ENCODE results near the gene DAPK2. TPM values are rescaled to one million over a fixed set of nuclear protein-coding genes. Genes with fewer than 3 reads are reported as not detected.

Gene DAPK2
- total and polyA plus RNA-seq, 2 donors (not counting 1 experiment from before 2014, with no cell fraction given): 8.3 to 31.9 TPM

GRCh38 chr15:63970621-63971426 lies 75.5 kb downstream of the DAPK2 start:
- intact Hi-C loops (cut with micrococcal nuclease): no loop called here
- Mint-ChIP-seq H3K4me1 (peaks cover 18% of the 10 kb centered on the region), H3K27me3 (no peaks in the 10 kb centered on the region), H3K27ac (peak overlapping the region; percentile 32), H3K9me3 (ENCODE audit: insufficient read depth) (no peaks in the 10 kb centered on the region), H3K4me3 (no peak overlapping the region)
- 44% methylated on average over 1 of the region's 3 CpGs for WGBS (ENCODE audit: insufficient coverage)
- Histone ChIP-seq H3K4me1 (ENCODE audit: control insufficient read depth in 2 of 2, insufficient read depth in 2 of 2, low read length in 2 of 2) (peaks cover 0 to 6% of the 10 kb centered on the region in 2 donors), H2AFZ (ENCODE audit: insufficient read depth, low read depth, low read length, poor library complexity, severe bottlenecking) (no peak overlapping the region), H3K36me3 (replicated peaks in 1 of 2; ENCODE audit: control extremely low read depth in 1 of 2, control insufficient read depth in 1 of 2, extremely low read depth in 1 of 2, insufficient read depth in 2 of 2, low read length in 1 of 2) (no peaks in the 10 kb centered on the region), H3K79me2 (ENCODE audit: control insufficient read depth, insufficient read depth, low read length) (no peaks in the 10 kb centered on the region), H3K27me3 (replicated peaks in 1 of 4; ENCODE audit: control extremely low read depth in 1 of 4, control insufficient read depth in 3 of 4, insufficient read depth in 4 of 4, low read length in 3 of 4) (no peaks in the 10 kb centered on the region), H3K4me3 (ENCODE audit: control extremely low read depth in 1 of 5, extremely low read depth in 1 of 5, insufficient read depth in 1 of 5, low read depth in 2 of 5, low read length in 4 of 5) (no peak overlapping the region), H3K9ac (ENCODE audit: low read length) (no peak overlapping the region), H3K9me3 (ENCODE audit: control extremely low read depth in 1 of 3, control insufficient read depth in 2 of 3, insufficient read depth in 1 of 3, low read length in 2 of 3) (no peaks in the 10 kb centered on the region), H4K20me1 (ENCODE audit: control insufficient read depth, insufficient read depth, low read length, poor library complexity, severe bottlenecking) (no peaks in the 10 kb centered on the region), H3K27ac (ENCODE audit: low read length in 2 of 2) (no peak overlapping the region), H3K4me2 (replicated peaks; ENCODE audit: low read depth, low read length, poor library complexity, severe bottlenecking) (no peak overlapping the region)
- no peak for TF ChIP-seq EZH2 (IDR thresholded peaks at IDR 0.05; ENCODE audit: borderline replicate concordance, insufficient read depth, low read depth, low read length, poor library complexity, severe bottlenecking)
- TF ChIP-seq CTCF (IDR thresholded peaks at IDR 0.05): no peak
- DNase-seq: no peak
- POLR2A ChIA-PET: interaction anchor here (0.7 kb wide), 1 partner anchor 22 kb away, joined by 5 read pairs; no protein-coding TSS in a partner anchor
- CTCF ChIA-PET: interaction anchor here (0.7 to 1.9 kb wide), 5 partner anchors 16 to 76 kb away, joined by 3 to 9 read pairs (median 3); no protein-coding TSS in a partner anchor
- ATAC-seq (ENCODE audit: low read depth): no peak

All from B cell (primary cell).